Esophagus squamous epithelium (tissue), 4 donors: ENCODE measurements around the gene UROS.

Experiments used
- CTCF ChIP-seq, 6 experiments: fragments of 450-650 bp in 4 of 6; fragments of 200-600 bp in 2 of 6; sonication (generic) in 2 of 6; IDR thresholded peaks; one replicate each; pipeline ENCODE4 v1.5.1; 2016 to 2019; ENCODE audit warnings: antibody characterized with exemption in 6 of 6, mild to moderate bottlenecking in 4 of 6, moderate library complexity in 4 of 6
- POLR2A ChIP-seq, 4 donors: fragments of 450-650 bp; IDR thresholded peaks; one replicate each; pipeline ENCODE4 v1.6.1; 2017; ENCODE audit warnings: antibody characterized with exemption in 4 of 4, mild to moderate bottlenecking in 4 of 4, moderate library complexity in 3 of 4

GRCh38 chr10:125817337-125817946, 5.6 kb downstream of the UROS start:
- no peak for TF ChIP-seq CTCF (IDR thresholded peaks at IDR 0.05)
- TF ChIP-seq POLR2A (IDR thresholded peaks at IDR 0.05): no peak
